Ecto neural progenitor cell (in vitro differentiated cells): ENCODE measurements around the gene IRGQ.
"Not testable (repeated sequence)": the region's sequence is repeated elsewhere in the genome, so short reads cannot be mapped to it uniquely, and the experiment has no call there.

ENCODE experiments used
- DNase-seq: peaks from one replicate; pipeline ENCODE4 v3.0.0-alpha.2; 2018; ENCODE audit warnings: low spot score

Gene IRGQ

DNA sequence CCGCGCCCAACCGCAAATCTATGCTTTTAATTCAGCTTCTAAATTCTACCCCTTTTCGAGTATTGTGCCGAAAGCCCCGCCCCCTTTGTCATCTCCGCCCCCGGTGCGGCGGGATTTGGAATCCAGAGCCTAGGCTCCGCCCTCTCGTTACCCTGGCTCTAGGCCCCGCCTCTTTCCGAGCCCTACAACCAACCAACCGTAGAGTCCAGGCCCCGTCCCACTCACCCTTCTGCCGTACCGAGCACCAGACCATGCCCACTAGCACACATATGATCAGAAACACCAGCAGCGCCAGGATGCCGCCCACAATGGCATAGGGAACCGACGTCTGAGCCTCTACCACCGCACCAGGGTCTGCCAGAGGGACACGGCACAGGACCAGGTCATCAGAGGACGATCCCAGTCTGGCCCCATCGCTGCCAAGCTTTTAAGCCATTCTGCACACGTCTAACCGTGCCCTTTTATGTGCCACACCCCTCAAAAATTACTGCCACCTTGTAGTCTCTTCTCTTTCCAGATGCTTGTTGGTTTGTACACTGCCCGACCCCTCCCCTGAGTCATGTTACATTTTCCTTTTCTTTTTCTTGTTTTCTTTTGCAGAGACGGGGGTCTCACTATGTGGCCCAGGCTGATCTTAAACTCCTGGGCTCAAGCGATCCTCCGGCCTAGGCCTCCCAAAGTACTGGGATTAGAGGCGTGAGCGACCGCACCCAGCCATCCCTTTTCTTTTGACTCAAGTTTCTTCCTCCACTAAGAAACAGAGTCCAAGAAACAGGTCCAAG is 28.1 kb upstream of the IRGQ start:
- DNase-seq, result peak; percentile 69

DNA sequence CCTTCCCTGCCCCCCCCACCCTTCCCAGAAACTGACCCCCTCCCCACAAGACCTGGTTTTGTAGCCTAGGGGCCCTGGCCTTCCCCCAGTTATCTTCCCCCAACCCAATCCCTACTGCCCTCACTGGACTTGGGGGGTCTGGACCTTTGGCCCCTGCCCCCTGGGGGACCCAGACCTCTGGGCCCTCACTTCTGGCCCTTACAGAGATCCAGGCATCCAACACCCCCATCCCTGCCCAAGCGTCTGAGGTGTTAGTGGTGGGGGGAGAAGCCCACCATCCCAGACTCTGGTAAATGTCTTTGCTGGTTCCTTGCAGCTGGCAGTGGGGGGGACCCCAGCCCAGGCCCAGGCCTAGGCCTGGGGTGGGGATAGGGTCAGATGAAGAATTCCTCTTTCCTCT is 27.0 kb upstream of the IRGQ start:
- DNase-seq, result no peak

- no peak for DNase-seq
These were observed 26.1 kb upstream of the IRGQ start for GRCh38 chr19:43622070-43622469.

DNA sequence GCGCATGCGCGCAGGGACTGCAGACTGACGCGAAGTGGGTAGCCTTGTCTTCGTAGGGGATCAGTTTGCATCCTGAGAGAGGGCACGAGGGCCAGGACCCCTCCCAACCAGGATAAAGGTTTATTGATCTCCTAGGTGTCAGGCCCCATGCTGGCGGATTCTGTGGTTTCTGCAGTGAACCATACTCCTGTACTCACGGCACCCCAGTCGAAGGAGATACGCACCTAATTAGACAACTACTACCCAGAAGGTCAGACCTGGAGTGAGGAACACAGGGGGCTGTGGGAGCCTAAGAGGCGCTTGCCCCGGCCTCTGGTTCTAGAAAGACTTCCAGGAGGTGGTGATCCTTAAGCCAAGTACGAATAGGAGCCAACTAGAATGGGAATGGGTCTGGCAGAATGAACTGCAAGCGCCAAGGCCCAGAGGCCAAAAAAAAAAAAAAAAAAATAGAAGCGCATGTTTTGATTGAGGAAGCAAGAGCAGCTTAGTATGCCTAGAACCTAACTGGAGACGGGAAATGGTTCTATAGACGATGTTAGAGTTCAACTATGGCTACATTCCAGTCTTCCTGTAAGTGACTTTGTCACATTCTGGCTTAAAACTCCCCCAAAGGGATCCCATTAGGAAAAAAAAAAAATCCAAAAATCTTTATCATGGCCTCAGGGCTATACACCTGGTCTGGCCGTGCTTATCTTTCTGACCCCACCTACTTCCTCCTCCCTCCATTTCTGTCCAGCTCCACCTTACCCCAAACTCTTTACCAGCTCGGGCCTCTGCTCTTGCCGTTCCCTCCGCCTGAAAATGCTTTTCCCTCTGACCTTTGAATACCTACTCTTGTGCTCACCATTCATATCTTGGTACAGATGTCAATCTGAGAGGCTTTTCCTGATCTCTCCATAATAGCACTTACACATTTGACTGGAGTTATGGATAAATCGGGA is 24.4 kb upstream of the IRGQ start:
- no peak for DNase-seq

GRCh38 chr19:43619262-43620060 is 23.5 kb upstream of the IRGQ start, which contains the start of gene ZNF428:
ZNF428 (minus strand) TSS chr19:43619629; CDS start chr19:43614304, 5,325 bp downstream.
- DNase-seq, result peak; percentile 95

DNA sequence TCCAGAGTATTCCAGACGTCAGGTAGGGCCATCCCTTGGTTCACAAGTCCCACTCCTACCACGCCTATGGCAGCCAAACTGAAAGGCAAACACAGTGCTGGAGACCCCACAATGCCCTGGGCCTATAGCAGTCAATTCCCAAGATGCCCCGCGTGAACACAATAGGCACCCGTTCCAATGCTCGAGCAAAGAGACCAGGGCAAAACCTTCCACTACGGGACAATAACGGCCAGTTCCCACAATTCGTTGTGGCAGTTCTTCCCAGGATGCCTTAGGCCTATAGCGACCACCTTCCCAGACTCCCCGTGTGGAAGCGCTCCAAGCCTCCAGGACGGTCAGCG is 23.0 kb upstream of the IRGQ start:
- no peak for DNase-seq

- DNase-seq, result no peak
These were observed 21.0 kb upstream of the IRGQ start for GRCh38 chr19:43616954-43617353.

DNA sequence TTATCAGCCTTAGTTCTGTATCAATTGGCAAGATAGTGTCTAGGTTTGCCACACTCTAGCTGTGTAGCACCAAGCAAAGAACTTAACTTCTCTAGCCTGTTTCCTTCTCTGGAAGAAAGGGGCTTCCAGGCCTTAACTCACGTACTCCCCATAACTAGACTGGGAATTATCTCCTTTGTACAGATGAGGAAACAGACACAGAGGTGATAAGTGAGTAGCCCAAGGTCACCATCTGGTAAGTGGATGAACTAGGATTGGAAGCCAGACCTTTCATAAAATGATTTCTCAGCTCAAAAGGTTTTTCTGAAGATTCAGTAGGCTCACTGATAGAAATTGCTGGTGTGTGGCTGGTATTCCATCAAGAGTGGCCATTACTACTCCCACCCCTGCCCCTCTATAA is 20.4 kb upstream of the IRGQ start:
- DNase-seq, result no peak

DNA sequence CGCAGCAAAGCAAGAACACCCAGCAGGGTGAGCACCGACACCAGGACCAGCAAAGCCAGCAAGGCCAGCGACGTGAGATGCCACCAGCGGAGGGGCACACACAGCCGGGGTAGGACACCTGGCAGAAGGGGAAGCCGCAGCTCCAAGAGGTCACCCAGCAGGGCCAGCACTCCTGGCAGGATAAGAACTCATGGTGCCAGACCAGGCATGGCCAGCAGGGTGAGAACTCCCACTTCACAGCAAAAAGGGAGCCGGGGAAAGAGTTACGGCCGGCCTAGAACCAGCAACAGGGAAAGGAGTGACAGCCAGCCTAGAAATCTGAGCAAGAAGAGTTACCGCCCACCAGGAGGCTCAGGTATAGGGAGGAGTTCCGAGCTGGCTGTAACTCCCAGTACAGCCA is 16.4 kb upstream of the IRGQ start:
- no peak for DNase-seq

- DNase-seq, result no peak
These were observed 15.9 kb upstream of the IRGQ start, which contains the start of gene SRRM5 for GRCh38 chr19:43611788-43612187. SRRM5 (plus strand) TSS chr19:43612088; CDS start chr19:43612122, 34 bp downstream.

DNA sequence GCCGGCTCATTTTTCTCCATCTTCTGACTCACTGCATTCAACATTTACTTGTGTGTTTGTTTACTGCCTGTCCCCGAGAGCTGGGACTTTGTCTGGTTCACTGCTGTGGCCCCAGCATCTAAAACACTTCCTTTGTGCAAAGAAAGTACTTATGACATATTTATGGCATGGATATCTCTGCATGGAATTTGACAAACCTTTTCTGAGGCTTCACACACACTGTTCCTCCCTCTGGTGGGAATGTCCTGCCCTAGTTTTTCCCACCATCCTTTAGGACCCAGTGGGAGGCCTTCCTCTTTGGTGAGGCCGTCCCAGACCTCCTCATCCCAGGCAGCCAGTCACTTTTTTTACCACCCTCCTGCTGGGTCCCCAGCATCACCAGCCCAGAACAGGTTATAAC is 14.6 kb upstream of the IRGQ start:
- no peak for DNase-seq

DNA sequence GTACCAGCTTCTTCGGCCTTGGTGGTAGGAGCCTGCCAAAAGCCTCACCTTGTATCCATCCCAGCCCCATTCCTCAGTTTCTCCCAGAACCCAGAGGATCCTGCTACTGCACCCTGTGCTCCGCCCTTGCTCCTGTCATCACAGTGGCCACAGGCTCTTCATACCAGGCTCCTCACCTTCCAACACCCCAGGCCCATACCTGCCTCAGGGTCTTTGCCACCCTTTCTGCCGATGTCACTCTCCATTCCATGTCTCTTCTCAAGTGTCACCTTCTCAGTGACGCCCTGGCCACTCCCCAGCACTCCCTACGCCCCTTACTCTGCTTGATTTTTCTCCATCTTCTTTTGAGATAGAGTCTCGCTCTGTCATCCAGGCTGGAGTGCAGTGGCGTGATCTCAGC is 13.9 kb upstream of the IRGQ start:
- DNase-seq, result no peak

DNA sequence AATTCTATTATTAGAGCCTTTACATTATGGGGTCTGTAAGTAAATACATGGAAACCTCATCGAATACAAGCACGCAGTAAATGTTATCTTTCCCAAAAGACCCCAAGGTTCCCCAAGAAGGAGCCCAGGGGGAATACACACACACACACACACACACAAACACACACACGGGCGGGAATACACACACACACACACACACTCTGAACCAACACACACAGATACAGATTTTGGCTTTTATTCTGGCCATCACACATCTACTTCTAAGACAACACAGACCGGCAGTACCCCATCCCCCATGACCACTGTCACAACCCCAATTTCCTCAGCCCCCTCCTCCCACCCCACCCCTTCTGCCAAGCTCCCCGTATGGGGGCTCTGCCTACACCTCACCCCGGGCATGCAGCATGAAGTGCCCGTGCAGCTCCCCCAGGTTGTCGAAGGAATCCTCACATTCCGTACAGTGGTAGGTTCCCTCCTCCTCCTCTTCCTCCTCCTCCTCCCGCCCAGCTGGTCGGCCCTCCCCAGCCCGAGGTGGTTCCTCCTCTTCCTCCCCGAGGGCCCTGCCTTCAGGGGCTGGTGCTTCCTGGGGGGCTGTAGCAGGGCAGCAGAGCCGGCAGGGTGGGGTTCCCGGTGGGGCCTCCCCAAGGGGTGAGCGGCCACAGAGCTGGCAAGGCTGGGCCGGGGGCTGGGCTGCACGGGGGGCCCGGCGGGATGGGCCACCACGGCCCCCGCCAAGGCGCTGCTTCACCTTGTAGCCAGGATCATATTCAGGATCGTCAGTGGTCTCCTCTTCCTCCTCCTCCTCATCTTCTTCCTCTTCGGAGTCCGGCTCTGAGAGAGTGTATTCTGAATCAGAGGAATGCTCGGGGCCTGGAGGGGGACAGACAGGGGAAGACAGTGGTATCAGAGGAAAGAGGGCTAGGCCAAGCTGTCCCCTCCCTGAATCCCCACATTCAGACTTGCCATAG is 11.6 kb upstream of the IRGQ start:
- DNase-seq, result no peak

DNA sequence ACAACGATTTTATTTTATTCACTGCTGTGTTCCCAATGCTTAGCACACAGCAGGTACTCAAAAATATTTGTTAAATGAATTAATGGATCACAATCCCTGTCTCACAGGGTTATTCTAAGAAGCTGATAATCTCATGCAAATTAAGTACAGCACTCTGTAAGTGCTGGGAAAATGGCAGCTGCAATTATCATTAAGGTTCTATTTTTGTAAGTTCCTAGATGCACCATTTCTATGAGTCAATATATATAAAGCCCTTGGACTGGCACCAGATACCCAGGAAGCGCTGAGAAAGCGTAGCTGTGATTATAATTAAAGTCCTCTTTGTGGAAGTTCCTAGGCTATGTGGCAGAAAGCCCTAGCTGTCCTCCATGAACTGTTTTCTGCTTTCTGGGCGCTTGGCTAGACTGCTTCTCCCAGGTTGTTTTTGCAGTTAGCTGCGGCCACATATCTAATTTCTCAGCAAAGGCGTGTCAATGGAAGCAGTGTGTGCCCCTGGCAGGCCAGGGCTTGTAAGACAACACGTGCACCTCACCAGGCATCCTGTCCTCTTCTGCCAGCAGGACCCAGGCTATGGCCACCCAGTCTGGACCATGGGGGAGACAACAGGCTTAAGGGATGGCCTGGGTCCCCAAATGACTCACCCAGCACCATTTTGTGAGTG is 10.8 kb upstream of the IRGQ start:
- DNase-seq, result no peak

- no peak for DNase-seq
These were observed 10.1 kb upstream of the IRGQ start for GRCh38 chr19:43605875-43606568.

- DNase-seq, result not testable (repeated sequence)
These were observed 4.4 kb upstream of the IRGQ start for GRCh38 chr19:43600326-43600725.

DNA sequence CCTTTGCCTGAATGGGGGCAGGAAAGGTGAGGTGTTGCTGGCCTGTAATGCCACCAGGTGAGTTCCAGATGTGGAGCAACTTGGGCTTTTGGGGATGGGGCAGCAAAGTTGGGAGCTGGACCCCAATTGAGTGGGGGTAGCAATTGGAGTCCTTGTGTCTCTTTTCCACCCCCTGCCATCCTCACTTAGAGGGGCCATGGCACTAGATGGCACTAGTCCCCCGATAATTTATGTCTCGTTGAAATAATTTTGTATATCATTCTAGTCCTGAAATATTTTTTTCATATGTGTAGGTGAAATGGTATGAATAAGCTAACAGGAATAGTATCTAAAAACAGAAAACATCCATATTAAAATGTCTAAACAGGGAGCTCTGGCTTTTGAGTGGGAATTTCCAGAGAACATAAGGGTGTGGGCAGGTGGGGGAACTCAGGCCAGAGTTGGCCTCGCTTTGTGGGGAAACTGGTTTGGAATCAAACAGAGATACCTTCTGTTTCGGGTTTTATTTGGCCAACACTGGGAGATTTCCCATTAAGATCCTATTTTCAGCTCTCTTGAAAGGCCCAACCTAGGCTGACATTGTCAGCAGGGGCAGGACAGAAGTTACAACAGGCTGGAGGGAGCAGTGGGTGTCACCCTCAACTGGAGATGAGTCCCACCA is 3.8 kb upstream of the IRGQ start:
- DNase-seq, result no peak

DNA sequence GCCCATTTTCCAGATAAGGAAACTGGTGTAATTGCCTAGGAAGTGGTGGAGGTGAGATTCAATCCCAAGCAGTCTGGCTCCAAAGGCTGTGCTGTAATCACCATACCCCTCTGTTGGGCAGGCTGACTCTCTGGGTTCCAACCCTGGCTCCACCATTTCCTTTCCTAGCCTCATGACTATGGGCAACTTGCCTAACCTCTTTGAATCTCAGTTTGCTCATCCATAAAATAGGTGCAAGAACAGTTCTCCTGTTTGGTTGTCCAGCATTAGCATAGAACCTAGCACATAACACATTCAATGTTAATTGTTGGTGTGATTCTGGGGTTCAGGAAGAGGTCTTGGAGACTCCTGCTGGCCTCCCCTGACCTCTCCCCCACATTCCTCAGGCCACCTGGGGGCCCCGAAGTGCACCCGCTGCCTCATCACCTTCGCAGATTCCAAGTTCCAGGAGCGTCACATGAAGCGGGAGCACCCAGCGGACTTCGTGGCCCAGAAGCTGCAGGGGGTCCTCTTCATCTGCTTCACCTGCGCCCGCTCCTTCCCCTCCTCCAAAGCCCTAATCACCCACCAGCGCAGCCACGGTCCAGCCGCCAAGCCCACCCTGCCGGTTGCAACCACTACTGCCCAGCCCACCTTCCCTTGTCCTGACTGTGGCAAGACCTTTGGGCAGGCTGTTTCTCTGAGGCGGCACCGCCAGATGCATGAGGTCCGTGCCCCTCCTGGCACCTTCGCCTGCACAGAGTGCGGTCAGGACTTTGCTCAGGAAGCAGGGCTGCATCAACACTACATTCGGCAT is 2.7 kb upstream of the IRGQ start:
- DNase-seq, result no peak

- no peak for DNase-seq
These were observed 1.9 kb upstream of the IRGQ start for GRCh38 chr19:43597876-43598275.
